Amygdala (tissue), 56 donors: Measurements from ENCODE around the gene WDR82.

Experiments
- DNase-seq, 56 donors: peaks; one replicate each; lab custom pipeline; 2025; lab: John Stamatoyannopoulos, UW

Gene WDR82

GRCh38 chr3:52262447-52262846 is 16.0 kb downstream of the WDR82 start:
- DNase-seq, result no peak

- no peak for DNase-seq
Observed at GRCh38 chr3:52259448-52259847, 19.0 kb downstream of the WDR82 start.

GRCh38 chr3:52259035-52259434 is 19.4 kb downstream of the WDR82 start:
- DNase-seq, result no peak

GRCh38 chr3:52257911-52258310 is 20.5 kb downstream of the WDR82 start:
- DNase-seq, result no peak

- no peak for DNase-seq
Observed at GRCh38 chr3:52256622-52257021, 21.8 kb downstream of the WDR82 start.

GRCh38 chr3:52256159-52256558 is 22.3 kb downstream of the WDR82 start:
- DNase-seq, result no peak

- DNase-seq, result no peak
Observed at GRCh38 chr3:52254608-52255007, 23.8 kb downstream of the WDR82 start.

- peak in 39 of 56 donors; percentile 18 to 81 (median 57) for DNase-seq
Observed at GRCh38 chr3:52253314-52254304, 24.8 kb downstream of the WDR82 start.

GRCh38 chr3:52250122-52250521 is 28.3 kb downstream of the WDR82 start:
- no peak for DNase-seq

GRCh38 chr3:52249683-52250082 is 28.8 kb downstream of the WDR82 start:
- DNase-seq, result no peak

- peak in 23 of 56 donors; percentile 23 to 75 (median 42) for DNase-seq
Observed at GRCh38 chr3:52248816-52249547, 29.5 kb downstream of the WDR82 start.

GRCh38 chr3:52248165-52248541 is 30.3 kb downstream of the WDR82 start:
- no peak for DNase-seq

- DNase-seq, result no peak
Observed at GRCh38 chr3:52247409-52248164, 30.9 kb downstream of the WDR82 start.

- DNase-seq, result no peak
Observed at GRCh38 chr3:52246728-52247408, 31.6 kb downstream of the WDR82 start.

GRCh38 chr3:52246264-52246620 is 32.2 kb downstream of the WDR82 start:
- DNase-seq, result no peak

GRCh38 chr3:52245322-52246263 is 32.9 kb downstream of the WDR82 start, which contains the start of gene PPM1M:
Gene PPM1M, plus strand, starts transcription at chr3:52245759. Its CDS starts 66 bp downstream, at chr3:52245825.
- peak in 4 of 56 donors; percentile 37 to 51 (median 44) for DNase-seq

- peak in 2 of 56 donors; percentile 12 to 60 for DNase-seq
Observed at GRCh38 chr3:52243791-52244628, 34.4 kb downstream of the WDR82 start.

- DNase-seq, result no peak
Observed at GRCh38 chr3:52242039-52242438, 36.4 kb downstream of the WDR82 start.
